Vagina (tissue), 2 donors: ENCODE results near the gene ATP6V1D.

Experiments
- CTCF ChIP-seq, 3 experiments: fragments of 450-650 bp in 2 of 3; fragments of 200-600 bp in 1 of 3; sonication (generic) in 1 of 3; IDR thresholded peaks; one replicate each; pipeline ENCODE4 v1.5.1; 2017 to 2019; ENCODE audit warnings: antibody characterized with exemption in 3 of 3, mild to moderate bottlenecking in 2 of 3, moderate library complexity in 2 of 3
- POLR2AphosphoS5 ChIP-seq, 2 donors: sonication (generic); formaldehyde crosslinking; IDR thresholded peaks; one replicate each; pipeline ENCODE4 v1.9.0; 2017; ENCODE audit warnings: antibody characterized with exemption in 2 of 2, mild to moderate bottlenecking in 2 of 2, low read depth in 1 of 2; ENCODE audit not compliant: insufficient read depth in 1 of 2

GRCh38 chr14:67389811-67390534 is 30.4 kb upstream of the ATP6V1D start:
- TF ChIP-seq CTCF (IDR thresholded peaks at IDR 0.05) (no peak), POLR2AphosphoS5 (IDR thresholded peaks at IDR 0.05; ENCODE audit: insufficient read depth in 1 of 2, low read depth in 1 of 2) (no peak)
